ENCODE results near the gene RAC3.

The RAC3 gene

DNA sequence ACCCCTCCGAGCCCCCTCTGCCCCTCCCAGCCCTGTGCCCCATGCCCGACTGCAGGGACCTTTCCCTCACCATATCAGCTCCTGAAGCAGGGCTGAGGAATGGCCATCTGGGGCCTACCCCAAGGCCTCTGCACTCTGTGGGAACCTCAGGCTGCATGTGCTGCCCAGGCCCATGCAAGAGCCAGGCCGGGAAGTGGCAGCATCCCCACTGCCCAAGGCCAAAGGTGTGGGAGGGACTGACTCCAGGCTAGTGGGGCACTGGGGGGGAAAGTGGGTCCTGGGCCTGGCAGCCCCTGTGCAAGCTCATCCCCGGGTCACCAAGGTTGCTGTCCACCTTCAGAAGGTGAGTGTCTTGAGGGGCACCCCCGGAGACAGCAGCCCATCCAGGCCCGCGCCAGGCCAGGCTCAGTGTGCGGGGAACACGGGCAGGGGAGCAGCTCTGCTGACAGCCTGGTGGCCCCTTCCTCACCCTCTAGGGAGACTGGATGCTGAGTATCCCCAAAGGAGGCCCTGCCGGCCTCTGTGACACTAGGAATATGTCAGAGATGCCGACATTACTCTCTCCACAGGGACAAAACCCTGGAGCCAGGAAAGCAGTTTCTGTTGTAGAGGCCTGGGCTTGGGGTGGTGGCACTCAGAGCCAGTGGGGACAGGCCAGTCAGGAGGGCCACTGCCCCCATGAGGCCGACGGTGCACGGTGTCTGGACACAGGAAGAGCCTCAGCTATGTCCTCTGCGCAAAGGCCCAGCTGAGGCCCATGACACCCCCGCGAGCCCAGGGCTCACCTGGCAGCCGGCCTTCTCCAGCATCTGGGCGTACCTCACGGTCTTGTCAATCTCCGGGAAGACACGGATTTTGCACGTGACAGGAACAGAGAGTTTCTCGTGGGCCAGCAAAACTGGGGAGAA, 30.9 kb downstream of the RAC3 start:
- Histone ChIP-seq H3K9ac (ENCODE audit: low read depth, low read length) (no peak overlapping the region), H3K4me1 (ENCODE audit: insufficient read depth, low read length) (no peaks in the 10 kb centered on the region), H3K9me3 (ENCODE audit: control insufficient read depth, insufficient read depth, low read length) (no peaks in the 10 kb centered on the region), H3K36me3 (ENCODE audit: insufficient read depth, low read length) (peaks cover 17% of the 10 kb centered on the region)

DNA sequence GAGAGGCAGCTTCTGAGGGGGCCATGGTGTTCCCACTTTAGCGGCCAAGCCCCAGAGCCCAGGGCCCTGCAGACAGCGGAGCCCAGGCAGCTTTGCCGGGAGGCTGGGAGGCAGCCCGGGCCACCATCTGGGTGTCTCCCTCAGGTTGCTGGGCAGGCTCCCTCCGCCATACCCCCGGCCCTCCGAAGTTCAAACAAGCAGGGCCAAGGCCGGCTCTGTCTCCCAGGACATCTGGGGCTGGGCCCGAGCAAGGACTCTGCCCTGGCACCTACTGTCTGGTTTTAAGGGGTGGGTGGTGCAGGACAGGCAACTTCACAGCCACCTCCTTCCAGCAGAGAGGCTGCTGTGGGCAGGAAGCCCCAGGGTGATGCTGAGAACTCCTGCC, 31.5 kb downstream of the RAC3 start:
- peaks cover 14% of the 10 kb centered on the region for H3K36me3 ChIP-seq (ENCODE audit: insufficient read depth, low read length)

DNA sequence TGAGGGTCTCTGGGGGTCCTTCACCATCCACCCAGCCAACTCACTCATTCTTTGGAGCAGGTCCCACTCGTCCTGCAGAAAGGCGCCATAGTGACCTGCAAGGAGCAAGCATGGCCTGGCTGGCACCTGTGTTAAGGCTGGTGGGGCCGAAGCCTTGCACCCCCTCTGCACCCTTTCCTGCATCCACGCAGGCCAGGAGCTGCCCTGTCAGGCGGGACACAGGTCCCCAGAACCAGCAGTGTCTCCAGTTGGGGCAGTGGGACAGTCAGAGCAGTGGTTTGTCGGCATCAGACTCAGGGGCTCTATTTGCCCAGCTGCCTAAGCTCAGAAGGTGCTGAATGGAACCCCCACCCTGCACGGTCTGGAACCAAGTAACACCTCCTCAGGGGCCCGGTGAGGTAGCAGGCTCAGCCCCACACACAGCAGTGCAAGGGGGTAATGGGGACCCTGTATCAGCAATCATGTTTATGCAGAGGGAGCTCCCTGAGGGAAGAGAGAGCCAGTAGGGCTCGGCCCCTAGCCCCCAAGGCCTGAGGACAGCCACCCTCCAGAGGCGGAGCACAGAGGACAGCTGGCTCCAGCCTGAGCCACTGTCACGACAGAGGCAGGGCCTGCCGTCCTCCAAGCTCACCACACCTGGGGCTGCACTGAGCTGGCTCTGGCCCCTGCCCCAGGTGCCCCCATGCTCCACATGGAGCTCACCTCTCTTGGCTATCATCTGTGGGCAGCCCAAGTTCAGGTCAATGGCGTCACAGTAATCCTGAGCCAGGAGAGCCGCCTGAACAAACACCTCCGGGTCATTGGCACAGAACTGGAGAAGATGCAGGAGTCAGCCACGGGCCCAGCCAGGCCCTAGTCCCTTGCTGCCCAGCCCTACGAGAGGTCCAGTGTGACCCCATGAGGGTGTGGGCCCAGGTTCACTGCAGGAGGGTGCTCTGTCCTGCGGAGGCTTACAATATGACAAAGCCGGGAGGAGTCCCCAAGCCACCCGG, 32.2 kb downstream of the RAC3 start:
- H3K4me1 ChIP-seq (ENCODE audit: insufficient read depth, low read length): no peaks in the 10 kb centered on the region

More for the DNA sequence above, 31.5 kb downstream of the RAC3 start:
- H3K9ac ChIP-seq (ENCODE audit: low read depth, low read length): no peak overlapping the region
- no peaks in the 10 kb centered on the region for H3K4me1 ChIP-seq (ENCODE audit: insufficient read depth, low read length)
- no peaks in the 10 kb centered on the region for H3K9me3 ChIP-seq (ENCODE audit: control insufficient read depth, insufficient read depth, low read length)

DNA sequence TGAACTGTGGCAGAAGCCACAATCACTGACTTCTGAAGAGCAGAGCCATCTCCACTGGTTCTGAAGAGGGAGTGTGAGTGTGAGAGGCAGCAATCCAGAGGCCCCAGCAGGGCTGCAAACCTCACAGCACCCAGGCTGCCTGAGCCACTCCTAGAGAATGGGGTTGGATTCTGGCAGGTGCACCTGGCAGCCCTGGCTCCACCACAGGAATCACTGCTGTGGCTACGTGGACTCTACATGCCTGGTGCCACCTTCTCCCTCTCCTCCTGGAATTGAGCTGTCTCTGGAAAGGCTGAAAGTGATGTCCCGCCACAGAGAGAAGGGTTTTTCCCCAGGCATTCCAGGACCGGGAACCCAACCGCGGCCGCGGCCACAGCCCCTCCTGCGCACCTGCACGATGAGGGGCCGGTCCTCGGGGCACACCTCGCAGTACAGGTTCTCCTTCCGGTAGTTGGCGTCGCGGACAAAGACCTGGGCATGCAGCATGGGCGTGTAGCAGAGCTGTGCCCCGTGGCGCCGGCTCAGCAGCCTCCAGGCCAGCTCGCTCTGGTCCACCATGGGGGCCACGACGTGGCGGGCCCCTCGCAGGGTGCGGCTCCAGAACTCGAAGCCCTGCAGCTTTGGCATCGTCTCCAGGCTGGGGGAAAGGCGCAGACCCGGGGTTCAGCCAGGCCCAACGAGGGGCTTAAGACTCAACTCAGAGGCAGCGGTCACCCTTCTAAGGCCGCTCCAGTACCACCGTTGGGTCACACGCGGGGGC, 33.1 kb downstream of the RAC3 start:
- no peaks in the 10 kb centered on the region for H3K9me3 ChIP-seq (ENCODE audit: control insufficient read depth, insufficient read depth, low read length)

More for the DNA sequence above, 32.2 kb downstream of the RAC3 start:
- Histone ChIP-seq H3K9me3 (ENCODE audit: control insufficient read depth, insufficient read depth, low read length) (no peaks in the 10 kb centered on the region), H3K9ac (ENCODE audit: low read depth, low read length) (no peak overlapping the region), H3K36me3 (ENCODE audit: insufficient read depth, low read length) (peaks cover 13% of the 10 kb centered on the region)

DNA sequence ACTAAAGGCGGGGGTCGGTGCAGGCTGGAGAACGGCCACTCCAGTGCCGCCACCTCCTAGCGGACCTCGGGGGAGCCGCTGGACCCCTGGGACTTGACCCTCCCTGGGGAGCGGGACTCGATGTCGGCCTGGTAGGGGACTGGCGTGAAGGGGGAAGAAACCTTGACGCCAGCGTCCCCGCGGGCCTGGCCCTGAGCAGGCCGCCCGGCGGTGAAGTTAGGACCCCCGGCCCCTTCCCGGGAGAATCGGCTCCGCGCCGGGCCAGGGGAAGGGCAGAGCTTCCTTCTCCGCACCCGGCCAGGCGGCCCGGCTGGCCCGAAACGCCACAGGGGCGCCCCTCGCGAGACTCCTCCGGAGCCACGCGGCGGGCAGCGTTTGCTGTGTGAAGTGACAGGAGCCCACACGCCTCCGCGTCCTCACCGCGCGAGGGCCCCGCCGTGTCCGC, 33.7 kb downstream of the RAC3 start:
- Histone ChIP-seq H3K9ac (ENCODE audit: low read depth, low read length) (peak overlapping the region; percentile 87), H3K4me1 (ENCODE audit: insufficient read depth, low read length) (no peaks in the 10 kb centered on the region), H3K9me3 (ENCODE audit: control insufficient read depth, insufficient read depth, low read length) (no peaks in the 10 kb centered on the region), H3K36me3 (ENCODE audit: insufficient read depth, low read length) (peaks cover 11% of the 10 kb centered on the region; the same call in 1 of the 2 replicates)

More for the DNA sequence above, 33.1 kb downstream of the RAC3 start:
- Histone ChIP-seq H3K9ac (ENCODE audit: low read depth, low read length) (peak overlapping the region; percentile 87), H3K36me3 (ENCODE audit: insufficient read depth, low read length) (peaks cover 13% of the 10 kb centered on the region; the same call in 1 of the 2 replicates), H3K4me1 (ENCODE audit: insufficient read depth, low read length) (no peaks in the 10 kb centered on the region)

DNA sequence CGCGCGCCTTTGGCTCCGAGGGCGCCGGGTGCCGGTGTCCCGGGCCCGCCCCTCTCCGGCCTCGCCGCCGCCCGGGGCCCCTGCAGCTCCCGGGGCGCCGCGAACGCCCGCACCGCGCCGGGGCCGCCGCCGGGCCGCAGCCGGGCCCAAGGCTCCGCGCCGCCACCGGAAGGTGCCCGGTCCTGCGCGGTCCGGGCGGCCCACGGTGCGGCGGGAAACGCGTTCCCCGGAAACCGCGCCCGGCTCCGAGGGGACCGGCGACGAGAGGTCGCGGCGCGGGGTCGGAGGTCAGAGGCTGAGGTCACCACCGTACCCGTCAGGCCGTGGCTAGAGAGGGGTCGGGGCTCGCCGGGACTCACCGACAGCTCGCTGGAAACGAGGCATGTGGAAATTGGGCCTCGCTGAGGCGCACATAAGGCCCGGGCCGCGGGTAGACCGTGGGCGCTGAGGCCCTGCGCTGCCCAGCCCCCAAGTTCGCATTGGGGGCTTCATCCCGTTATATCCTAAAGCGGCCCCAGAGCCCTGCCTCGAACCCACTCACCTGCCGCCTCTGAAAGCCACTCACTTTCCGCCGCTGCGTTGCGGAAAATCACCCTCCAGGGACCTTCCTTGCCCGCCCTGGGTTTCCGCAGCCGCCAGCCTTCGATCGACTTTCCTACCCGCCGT, 34.3 kb downstream of the RAC3 start, which contains the start of gene DUS1L:
DUS1L (minus strand) TSS at position 167 of the 666 bp plus-strand sequence. CDS start 745 bp downstream, outside the sequence.
- peak within 1 kb of the TSS; percentile 98 for H3K9ac ChIP-seq (ENCODE audit: low read depth, low read length)
- no peaks in the 10 kb centered on the region for H3K9me3 ChIP-seq (ENCODE audit: control insufficient read depth, insufficient read depth, low read length)
- no peaks in the 10 kb centered on the region for H3K4me1 ChIP-seq (ENCODE audit: insufficient read depth, low read length)
- peaks cover 9% of the 10 kb centered on the region; the same call in 1 of the 2 replicates for H3K36me3 ChIP-seq (ENCODE audit: insufficient read depth, low read length)

DNA sequence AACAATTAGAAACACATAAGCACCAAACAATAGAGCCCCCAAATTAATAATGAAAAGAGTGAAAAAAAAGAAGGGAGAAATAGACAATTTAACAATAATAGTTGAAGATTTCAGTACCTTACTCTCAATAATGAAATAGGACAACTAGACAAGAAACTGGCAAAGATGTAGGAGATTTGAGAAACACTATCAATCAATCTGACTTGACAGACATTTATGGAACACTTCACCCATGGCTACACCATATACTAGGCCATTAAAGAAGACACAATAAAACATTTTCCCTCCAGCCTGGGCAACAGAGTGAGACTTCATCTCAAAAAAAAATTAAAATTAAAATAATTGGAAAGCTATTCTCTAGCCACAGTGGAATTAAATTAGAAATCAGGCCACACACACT, 39.1 kb downstream of the RAC3 start:
- no peaks in the 10 kb centered on the region for H3K9me3 ChIP-seq (ENCODE audit: control insufficient read depth, insufficient read depth, low read length)
- H3K36me3 ChIP-seq (ENCODE audit: insufficient read depth, low read length): no peaks in the 10 kb centered on the region
- H3K4me1 ChIP-seq (ENCODE audit: insufficient read depth, low read length): no peaks in the 10 kb centered on the region
- no peak overlapping the region for H3K9ac ChIP-seq (ENCODE audit: low read depth, low read length)

DNA sequence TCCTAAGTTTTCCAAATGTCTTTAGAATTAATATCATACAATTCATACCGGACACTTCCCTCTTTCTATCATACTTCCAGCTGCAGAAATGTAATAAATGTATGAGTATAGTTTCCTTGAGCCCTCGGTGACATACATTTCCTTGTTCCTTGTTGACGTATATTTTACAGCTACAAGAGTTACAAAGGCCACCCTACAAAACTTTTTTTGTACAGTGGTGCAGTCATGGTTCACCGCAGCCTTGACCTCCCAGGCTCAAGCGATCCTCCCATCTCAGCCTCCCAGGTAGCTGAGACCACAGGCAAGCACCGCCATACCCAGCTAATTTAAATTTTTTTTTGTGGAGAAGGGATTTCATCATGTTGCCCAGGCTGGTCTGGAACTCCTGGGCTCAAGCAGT, 41.3 kb downstream of the RAC3 start:
- H3K36me3 ChIP-seq (ENCODE audit: insufficient read depth, low read length): no peaks in the 10 kb centered on the region
- H3K9ac ChIP-seq (ENCODE audit: low read depth, low read length): no peak overlapping the region
- H3K4me1 ChIP-seq (ENCODE audit: insufficient read depth, low read length): no peaks in the 10 kb centered on the region
- no peaks in the 10 kb centered on the region for H3K9me3 ChIP-seq (ENCODE audit: control insufficient read depth, insufficient read depth, low read length)

DNA sequence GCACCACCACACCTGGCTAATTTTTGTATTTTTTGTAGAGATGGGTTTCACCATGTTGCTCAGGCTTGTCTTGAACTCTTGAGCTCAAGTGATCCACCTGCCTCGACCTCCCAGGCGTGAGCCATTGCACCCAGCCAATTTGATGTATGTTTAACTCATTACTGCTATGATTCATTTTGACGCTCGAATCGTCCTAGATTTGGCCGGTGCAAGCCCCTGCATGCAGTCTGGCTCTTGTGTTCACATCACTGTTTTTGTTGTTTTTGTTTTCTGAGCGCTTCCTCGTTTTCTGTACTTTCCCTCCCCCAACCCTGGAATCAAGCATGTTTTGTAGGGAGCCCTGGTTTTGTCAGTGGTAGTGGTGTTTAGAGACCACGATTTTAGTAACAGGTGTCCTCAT, 42.0 kb downstream of the RAC3 start:
- Histone ChIP-seq H3K4me1 (ENCODE audit: insufficient read depth, low read length) (no peaks in the 10 kb centered on the region), H3K9me3 (ENCODE audit: control insufficient read depth, insufficient read depth, low read length) (no peaks in the 10 kb centered on the region), H3K36me3 (ENCODE audit: insufficient read depth, low read length) (no peaks in the 10 kb centered on the region), H3K9ac (ENCODE audit: low read depth, low read length) (no peak overlapping the region)

DNA sequence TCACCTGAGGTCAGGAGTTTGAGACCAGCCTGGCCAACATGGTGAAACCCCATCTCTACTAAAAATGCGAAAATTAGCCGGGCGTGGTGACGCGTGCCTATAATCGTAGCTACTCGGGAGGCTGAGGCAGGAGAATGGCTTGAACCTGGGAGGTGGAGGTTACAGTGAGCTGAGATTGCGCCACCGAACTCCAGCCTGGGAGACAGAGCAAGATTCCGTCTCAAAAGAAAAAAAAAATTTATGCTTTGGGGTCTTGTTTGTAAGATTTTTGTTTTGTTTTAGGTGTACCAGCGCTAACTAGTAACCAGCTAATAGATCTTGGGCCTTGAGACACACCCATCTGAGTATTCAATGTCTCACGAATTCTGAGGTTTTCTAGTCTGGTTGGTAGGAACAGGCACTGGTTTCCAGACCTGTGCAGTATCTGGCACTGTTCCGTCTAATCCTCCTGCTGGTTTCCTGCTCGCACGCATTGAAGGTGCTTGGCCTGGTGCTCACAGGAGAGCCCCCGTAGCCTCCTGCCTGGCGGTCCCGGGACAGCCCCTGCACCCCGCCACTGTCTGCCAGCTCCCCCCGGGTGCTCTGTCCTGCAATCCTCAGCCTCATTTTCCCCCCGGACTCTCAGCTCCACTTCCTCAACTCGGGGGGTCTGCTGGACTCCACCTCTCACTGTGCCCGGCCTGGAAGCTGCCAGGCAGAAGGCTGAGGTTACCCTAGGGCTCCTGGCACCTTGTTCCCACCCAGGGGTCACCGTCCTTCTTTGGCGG, 44.7 kb downstream of the RAC3 start:
- no peak overlapping the region for H3K9ac ChIP-seq (ENCODE audit: low read depth, low read length)
- H3K4me1 ChIP-seq (ENCODE audit: insufficient read depth, low read length): no peaks in the 10 kb centered on the region
- H3K36me3 ChIP-seq (ENCODE audit: insufficient read depth, low read length): peaks cover 7% of the 10 kb centered on the region; the same call in 1 of the 2 replicates

DNA sequence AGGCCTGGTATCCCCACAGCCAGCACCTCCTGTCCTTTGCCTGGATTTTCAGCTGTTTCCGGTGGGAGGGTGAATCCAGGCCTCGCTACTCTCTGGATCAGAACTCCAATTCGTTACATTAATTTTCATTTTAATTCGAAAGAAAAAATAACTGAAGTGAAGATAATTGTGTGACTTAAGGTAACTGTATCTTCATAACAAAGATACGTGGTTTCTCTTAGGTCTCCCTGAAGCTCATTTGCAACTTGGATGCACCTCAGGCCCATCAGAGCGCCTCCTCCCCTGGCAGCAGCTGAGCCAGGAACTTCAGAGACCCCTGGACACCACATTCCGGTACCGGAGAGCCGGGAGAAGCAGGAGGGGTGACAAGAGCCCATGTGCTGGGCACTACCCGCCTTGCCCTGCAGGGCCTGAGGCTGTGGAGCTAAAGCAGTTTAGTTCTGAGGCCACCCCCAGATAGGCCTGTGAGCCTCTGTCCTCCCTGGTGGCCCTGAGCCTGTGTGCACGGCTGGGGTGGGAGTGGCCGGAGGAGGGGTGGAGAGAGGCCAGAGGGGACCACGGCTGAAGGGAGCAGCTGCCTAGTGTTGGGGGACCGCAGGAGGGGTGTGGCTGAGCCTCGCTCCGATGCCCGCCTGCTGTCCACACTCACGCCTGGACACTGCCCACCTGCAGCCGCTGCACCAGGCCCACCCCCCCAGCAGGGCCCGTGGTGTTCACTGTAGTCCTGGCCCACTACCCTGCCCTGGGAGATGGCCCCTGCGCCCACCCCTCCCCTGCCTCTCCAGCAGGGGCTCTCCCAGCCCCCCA, 45.5 kb downstream of the RAC3 start:
- no peak overlapping the region for H3K9ac ChIP-seq (ENCODE audit: low read depth, low read length)
- H3K9me3 ChIP-seq (ENCODE audit: control insufficient read depth, insufficient read depth, low read length): no peaks in the 10 kb centered on the region
- H3K36me3 ChIP-seq (ENCODE audit: insufficient read depth, low read length): peaks cover 7% of the 10 kb centered on the region; the same call in 1 of the 2 replicates
- H3K4me1 ChIP-seq (ENCODE audit: insufficient read depth, low read length): no peaks in the 10 kb centered on the region

More for the DNA sequence above, 44.7 kb downstream of the RAC3 start:
- no peaks in the 10 kb centered on the region for H3K9me3 ChIP-seq (ENCODE audit: control insufficient read depth, insufficient read depth, low read length)
